ENCODE data around the gene CARMIL1. TPM values are rescaled to one million over a fixed set of nuclear protein-coding genes. Genes with fewer than 3 reads are reported as not detected.

CARMIL1 gene
- total RNA-seq: 10 to 100 TPM; 23.6 to 53.0 (median 33.5) TPM

- peak in 2 of 3 donors; percentile 59 to 81 for TF ChIP-seq POLR2AphosphoS5 (IDR thresholded peaks at IDR 0.05)
- TF ChIP-seq POLR2A (IDR thresholded peaks at IDR 0.05): no peak
- peak; percentile 22 to 73 (median 69) for TF ChIP-seq CTCF (IDR thresholded peaks at IDR 0.05)
- DNase-seq (ENCODE audit: low spot score in 2 of 2): peak; percentile 85 to 91
- Histone ChIP-seq H3K9me3 (no peaks in the 10 kb centered on the region), H3K4me1 (peaks cover 0 to 5% of the 10 kb centered on the region in 2 donors), H3K27me3 (no peaks in the 10 kb centered on the region), H3K36me3 (no peaks in the 10 kb centered on the region), H3K4me3 (peak within 1 kb of the TSS; percentile 71 to 83 (median 82)), H3K27ac (peak within 1 kb of the TSS; percentile 87 to 92)
- intact Hi-C loops (cut with DNase I; ENCODE audit: low total_unique reads): no loop called here
Observed at GRCh38 chr6:25278914-25279747, at the start of gene CARMIL1. Gene CARMIL1, plus strand, starts transcription at chr6:25279374. Its CDS starts 422 bp downstream, at chr6:25279796.

GRCh38 chr6:25229671-25230321 lies 49.4 kb upstream of the CARMIL1 start:
- Histone ChIP-seq H3K27ac (peak overlapping the region in 1 of 2 donors; percentile 64), H3K4me3 (no peak overlapping the region), H3K27me3 (no peaks in the 10 kb centered on the region), H3K36me3 (no peaks in the 10 kb centered on the region), H3K4me1 (peaks cover 0 to 7% of the 10 kb centered on the region in 2 donors), H3K9me3 (no peaks in the 10 kb centered on the region)
- intact Hi-C loops (cut with DNase I; ENCODE audit: low total_unique reads): no loop called here
- TF ChIP-seq CTCF (IDR thresholded peaks at IDR 0.05): no peak
- TF ChIP-seq POLR2A (IDR thresholded peaks at IDR 0.05): no peak
- TF ChIP-seq POLR2AphosphoS5 (IDR thresholded peaks at IDR 0.05): no peak
- no peak for DNase-seq (ENCODE audit: low spot score in 2 of 2)

GRCh38 chr6:25232479-25232878 lies 46.7 kb upstream of the CARMIL1 start:
- H3K4me3 ChIP-seq: peak overlapping the region in 1 of 3 donors; percentile 1
- no peaks in the 10 kb centered on the region for H3K9me3 ChIP-seq
- no peaks in the 10 kb centered on the region for H3K27me3 ChIP-seq
- DNase-seq (ENCODE audit: low spot score in 2 of 2): no peak
- H3K36me3 ChIP-seq: no peaks in the 10 kb centered on the region
- intact Hi-C loops (cut with DNase I; ENCODE audit: low total_unique reads): no loop called here
- TF ChIP-seq POLR2A (IDR thresholded peaks at IDR 0.05) (no peak), POLR2AphosphoS5 (IDR thresholded peaks at IDR 0.05) (no peak), CTCF (IDR thresholded peaks at IDR 0.05) (no peak)
- no peak overlapping the region for H3K27ac ChIP-seq
- H3K4me1 ChIP-seq: peaks cover 0 to 7% of the 10 kb centered on the region in 2 donors

- H3K9me3 ChIP-seq: no peaks in the 10 kb centered on the region
- H3K36me3 ChIP-seq: no peaks in the 10 kb centered on the region
- H3K27me3 ChIP-seq: no peaks in the 10 kb centered on the region
- TF ChIP-seq POLR2A (IDR thresholded peaks at IDR 0.05) (no peak), CTCF (IDR thresholded peaks at IDR 0.05) (no peak), POLR2AphosphoS5 (IDR thresholded peaks at IDR 0.05) (no peak)
- peaks cover 0 to 7% of the 10 kb centered on the region in 2 donors for H3K4me1 ChIP-seq
- DNase-seq (ENCODE audit: low spot score in 2 of 2): no peak
- no peak overlapping the region for H3K4me3 ChIP-seq
- no peak overlapping the region for H3K27ac ChIP-seq
- intact Hi-C loops (cut with DNase I; ENCODE audit: low total_unique reads): no loop called here
Observed at GRCh38 chr6:25233226-25233625, 45.9 kb upstream of the CARMIL1 start.

- Histone ChIP-seq H3K4me3 (no peak overlapping the region), H3K36me3 (no peaks in the 10 kb centered on the region), H3K9me3 (no peaks in the 10 kb centered on the region), H3K27me3 (no peaks in the 10 kb centered on the region), H3K27ac (no peak overlapping the region), H3K4me1 (no peaks in the 10 kb centered on the region)
- DNase-seq (ENCODE audit: low spot score in 2 of 2): no peak
- TF ChIP-seq POLR2A (IDR thresholded peaks at IDR 0.05): no peak
- no peak for TF ChIP-seq POLR2AphosphoS5 (IDR thresholded peaks at IDR 0.05)
- no peak for TF ChIP-seq CTCF (IDR thresholded peaks at IDR 0.05)
- intact Hi-C loops (cut with DNase I; ENCODE audit: low total_unique reads): no loop called here
Observed at GRCh38 chr6:25237579-25237978, 41.6 kb upstream of the CARMIL1 start.

All from breast epithelium (tissue), 4 donors.